ENCODE data around the gene COL5A1. TPM values are rescaled to one million over a fixed set of nuclear protein-coding genes. Genes with fewer than 3 reads are reported as not detected.

COL5A1 gene
- total RNA-seq, 4 donors from 2014 or later, result 4.9 to 97.4 (median 11.9) TPM

- no peaks in the 10 kb centered on the region for H3K27me3 ChIP-seq
- no peak for TF ChIP-seq CTCF (IDR thresholded peaks at IDR 0.05)
- no peak for TF ChIP-seq POLR2A (IDR thresholded peaks at IDR 0.05)
- no peak overlapping the region for H3K4me3 ChIP-seq
- no peaks in the 10 kb centered on the region for H3K9me3 ChIP-seq
- no peaks in the 10 kb centered on the region for H3K4me1 ChIP-seq
- no peaks in the 10 kb centered on the region for H3K36me3 ChIP-seq
- no peak overlapping the region for H3K27ac ChIP-seq
- peak in 1 of 3 donors; percentile 9 for DNase-seq
Observed at GRCh38 chr9:134622896-134623257, 18.7 kb upstream of the COL5A1 start.

GRCh38 chr9:134623258-134624066 lies 18.1 kb upstream of the COL5A1 start:
- Histone ChIP-seq H3K36me3 (no peaks in the 10 kb centered on the region), H3K4me1 (no peaks in the 10 kb centered on the region), H3K4me3 (no peak overlapping the region), H3K27me3 (no peaks in the 10 kb centered on the region), H3K27ac (no peak overlapping the region), H3K9me3 (no peaks in the 10 kb centered on the region)
- DNase-seq, result peak in 2 of 3 donors; percentile 39 to 43
- TF ChIP-seq POLR2A (IDR thresholded peaks at IDR 0.05) (no peak), CTCF (IDR thresholded peaks at IDR 0.05) (no peak)

- H3K36me3 ChIP-seq, result no peaks in the 10 kb centered on the region
- no peak for TF ChIP-seq CTCF (IDR thresholded peaks at IDR 0.05)
- no peak for TF ChIP-seq POLR2A (IDR thresholded peaks at IDR 0.05)
- H3K27ac ChIP-seq, result no peak overlapping the region
- H3K27me3 ChIP-seq, result no peaks in the 10 kb centered on the region
- no peaks in the 10 kb centered on the region for H3K9me3 ChIP-seq
- no peaks in the 10 kb centered on the region for H3K4me1 ChIP-seq
- peak in 2 of 3 donors; percentile 28 to 34 for DNase-seq
- H3K4me3 ChIP-seq, result no peak overlapping the region
Observed at GRCh38 chr9:134624137-134624591, 17.4 kb upstream of the COL5A1 start.

GRCh38 chr9:134624621-134625181 lies 16.9 kb upstream of the COL5A1 start:
- Histone ChIP-seq H3K4me3 (no peak overlapping the region), H3K9me3 (no peaks in the 10 kb centered on the region), H3K27ac (no peak overlapping the region), H3K4me1 (no peaks in the 10 kb centered on the region), H3K27me3 (no peaks in the 10 kb centered on the region), H3K36me3 (no peaks in the 10 kb centered on the region)
- TF ChIP-seq CTCF (IDR thresholded peaks at IDR 0.05), result no peak
- no peak for TF ChIP-seq POLR2A (IDR thresholded peaks at IDR 0.05)
- peak in 2 of 3 donors; percentile 7 to 28 for DNase-seq

GRCh38 chr9:134625361-134626068 lies 16.1 kb upstream of the COL5A1 start:
- peak in 1 of 3 donors; percentile 18 for DNase-seq
- no peak overlapping the region for H3K4me3 ChIP-seq
- H3K36me3 ChIP-seq, result no peaks in the 10 kb centered on the region
- no peak for TF ChIP-seq POLR2A (IDR thresholded peaks at IDR 0.05)
- TF ChIP-seq CTCF (IDR thresholded peaks at IDR 0.05), result no peak
- H3K9me3 ChIP-seq, result no peaks in the 10 kb centered on the region
- no peak overlapping the region for H3K27ac ChIP-seq
- H3K27me3 ChIP-seq, result no peaks in the 10 kb centered on the region
- no peaks in the 10 kb centered on the region for H3K4me1 ChIP-seq

Data from Peyer's patch (tissue), 4 donors.